ENCODE results near the gene LNP1.
"Not testable (repeated sequence)": the region's sequence is repeated elsewhere in the genome, so short reads cannot be mapped to it uniquely, and the experiment has no call there.

The LNP1 gene, protein sequence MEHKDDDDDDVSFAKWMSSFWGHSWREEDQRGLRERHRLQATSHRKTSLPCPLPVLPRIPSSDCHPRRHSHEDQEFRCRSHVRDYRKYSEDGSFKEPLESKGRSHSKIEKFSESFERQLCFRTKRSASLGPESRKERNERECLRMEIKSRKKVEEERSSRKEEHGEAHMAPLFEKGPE

DNA sequence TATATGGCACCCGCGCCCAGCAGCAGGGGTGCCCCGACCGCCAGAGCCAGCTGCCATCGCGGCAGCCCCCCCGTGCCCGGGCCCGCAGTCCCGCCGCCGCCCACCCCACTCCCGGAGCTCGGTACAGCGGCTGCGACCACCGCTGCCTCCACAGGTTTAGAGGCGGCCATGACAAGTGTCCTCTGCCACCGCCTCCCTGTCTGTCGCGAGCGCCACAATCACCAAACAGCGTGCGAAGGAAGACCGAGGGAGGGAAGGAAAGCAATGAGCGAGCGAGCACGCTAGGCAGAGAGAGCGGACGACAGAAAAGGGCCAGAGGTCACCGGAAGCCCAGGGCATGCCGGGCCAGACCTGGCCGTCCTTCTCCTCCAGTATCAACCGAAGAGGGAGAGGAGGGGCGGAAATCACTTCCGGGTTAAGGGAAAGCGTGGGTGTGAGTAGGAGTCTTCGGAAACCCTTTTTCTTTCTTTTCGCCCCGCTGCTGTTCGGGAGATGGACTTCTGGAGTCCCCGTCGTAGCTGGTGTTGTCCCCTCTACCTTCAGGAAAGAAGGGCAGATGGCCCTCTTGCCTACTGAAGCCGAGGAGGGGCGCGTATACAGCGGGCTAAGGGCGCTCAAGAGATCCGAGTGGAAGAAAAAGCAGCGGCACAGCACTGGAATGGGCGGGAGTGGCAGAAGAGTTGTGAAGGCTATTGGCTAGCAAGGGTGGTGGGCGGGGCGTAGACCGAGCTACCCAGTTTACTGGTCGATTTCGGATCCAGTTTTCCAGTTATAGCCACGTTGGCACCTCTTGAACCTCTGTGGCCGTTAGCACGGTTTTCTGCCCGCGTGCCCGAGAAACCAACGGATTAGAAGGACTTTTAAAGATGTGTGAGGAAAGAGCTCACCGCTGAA lies at the start of gene LNP1, which contains the start of gene TOMM70:
Gene LNP1, plus strand, starts transcription at position 760 of the 894 bp plus-strand sequence. CDS start 28,191 bp downstream, outside the sequence.
Gene TOMM70, minus strand, starts transcription at position 310 of the 894 bp plus-strand sequence. Its CDS starts 140 bp downstream, at position 170.
- peak; percentile 98 for DNase-seq

DNA sequence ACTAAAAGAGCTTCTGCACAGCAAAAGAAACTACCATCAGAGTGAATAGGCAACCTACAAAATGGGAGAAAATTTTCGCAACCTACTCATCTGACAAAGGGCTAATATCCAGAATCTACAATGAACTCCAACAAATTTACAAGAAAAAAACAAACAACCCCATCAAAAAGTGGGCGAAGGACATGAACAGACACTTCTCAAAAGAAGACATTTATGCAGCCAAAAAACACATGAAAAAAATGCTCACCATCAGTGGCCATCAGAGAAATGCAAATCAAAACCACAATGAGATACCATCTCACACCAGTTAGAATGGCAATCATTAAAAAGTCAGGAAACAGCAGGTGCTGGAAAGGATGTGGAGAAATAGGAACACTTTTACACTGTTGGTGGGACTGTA lies 49.6 kb upstream of the LNP1 start:
- not testable (repeated sequence) for DNase-seq

DNA sequence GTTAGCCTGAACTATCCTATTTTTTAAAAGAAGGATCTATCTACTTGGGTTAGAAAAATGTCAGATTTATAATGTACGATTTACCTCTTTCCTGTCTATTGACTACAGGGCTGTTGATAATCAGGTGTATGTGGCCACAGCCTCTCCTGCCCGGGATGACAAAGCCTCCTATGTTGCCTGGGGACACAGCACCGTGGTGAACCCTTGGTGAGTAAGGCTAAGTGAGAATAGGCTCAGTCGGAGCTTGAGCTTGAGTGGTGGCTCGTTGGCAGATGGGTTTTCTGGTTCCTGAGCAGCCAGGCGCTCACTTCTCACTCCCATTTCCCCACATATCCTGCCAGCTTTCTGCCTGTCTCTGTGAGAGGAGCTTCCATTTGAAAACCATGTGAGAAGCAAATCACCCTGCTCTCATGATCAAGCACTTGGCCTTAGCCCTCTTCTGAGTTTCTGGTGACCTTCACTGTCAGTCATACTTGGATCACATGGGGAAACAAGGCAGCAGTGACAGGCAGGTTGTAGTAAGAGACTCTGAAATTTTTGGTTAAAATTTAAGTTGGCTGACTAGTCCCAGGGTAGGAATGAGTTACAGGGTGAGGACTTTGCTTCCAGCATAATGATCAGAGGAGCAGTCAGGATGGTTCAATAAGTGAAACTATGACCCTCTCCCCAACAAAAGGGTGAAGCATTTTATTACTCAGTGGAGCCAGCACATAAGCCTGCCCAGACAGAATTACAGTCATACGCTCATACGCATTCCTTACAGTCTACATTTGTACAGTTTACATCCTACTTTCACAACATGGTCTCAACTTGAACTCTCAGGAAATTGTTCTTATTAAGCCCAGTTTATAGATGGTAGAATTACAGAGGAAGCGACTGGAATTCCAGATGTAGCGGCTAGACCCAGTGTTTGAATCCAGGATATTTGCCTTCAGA lies 48.8 kb upstream of the LNP1 start:
- DNase-seq, result no peak

DNA sequence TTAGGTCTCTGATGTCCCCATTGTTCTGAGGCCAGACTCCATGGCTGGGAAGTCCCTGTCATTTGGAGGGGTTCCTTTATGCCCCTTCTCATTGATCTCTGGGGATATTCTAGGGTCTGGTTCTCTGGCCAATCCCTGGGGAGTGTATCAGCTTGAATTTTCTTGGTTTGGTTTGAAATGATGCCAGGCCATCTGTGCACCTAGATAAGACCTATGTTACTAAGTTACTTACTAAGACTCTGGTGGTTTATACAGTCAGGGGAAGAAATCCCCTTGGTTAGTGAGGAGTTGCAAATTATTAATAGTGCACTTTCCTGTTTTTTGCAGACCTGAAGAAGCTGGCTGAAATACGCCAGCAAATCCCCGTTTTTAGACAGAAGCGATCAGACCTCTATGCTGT lies 46.5 kb upstream of the LNP1 start:
- DNase-seq, result no peak

DNA sequence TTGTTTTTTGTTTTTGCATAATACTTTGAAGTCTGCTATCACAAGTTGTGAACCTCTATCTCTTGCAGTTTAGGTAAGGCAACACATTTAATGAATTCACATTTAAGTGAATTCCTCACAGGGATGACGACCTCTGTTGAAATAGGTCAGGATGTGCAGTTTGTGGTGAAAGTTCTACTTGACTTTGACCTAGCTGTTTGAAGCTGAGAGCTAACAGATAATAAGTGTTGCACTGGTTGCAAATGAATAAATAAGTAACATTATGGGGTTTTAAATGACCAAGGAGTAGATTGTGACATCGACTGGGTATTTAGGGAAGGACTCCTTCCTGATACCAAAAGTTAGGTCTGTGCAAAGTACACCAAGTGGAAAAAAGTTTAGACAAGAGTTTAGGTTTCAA lies 42.9 kb upstream of the LNP1 start:
- no peak for DNase-seq

DNA sequence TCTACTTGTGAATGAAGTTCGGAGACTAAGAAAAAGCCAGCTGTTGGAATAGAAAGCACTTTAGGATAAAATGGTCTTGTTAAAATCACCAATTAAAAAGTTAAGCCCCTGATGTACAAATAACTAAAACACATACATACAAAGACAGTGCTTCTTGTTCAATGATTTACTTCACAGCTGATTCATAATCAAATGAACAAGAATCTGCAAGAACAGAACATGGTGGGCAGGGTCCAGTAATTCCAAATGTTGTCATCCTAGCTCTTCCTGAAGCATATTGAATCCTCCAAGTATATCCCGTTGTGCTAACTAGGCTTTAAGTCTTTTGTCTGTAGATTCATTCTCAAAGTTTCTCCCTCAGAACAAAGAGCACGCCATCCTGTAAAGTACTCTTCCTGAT lies 42.3 kb upstream of the LNP1 start:
- no peak for DNase-seq

DNA sequence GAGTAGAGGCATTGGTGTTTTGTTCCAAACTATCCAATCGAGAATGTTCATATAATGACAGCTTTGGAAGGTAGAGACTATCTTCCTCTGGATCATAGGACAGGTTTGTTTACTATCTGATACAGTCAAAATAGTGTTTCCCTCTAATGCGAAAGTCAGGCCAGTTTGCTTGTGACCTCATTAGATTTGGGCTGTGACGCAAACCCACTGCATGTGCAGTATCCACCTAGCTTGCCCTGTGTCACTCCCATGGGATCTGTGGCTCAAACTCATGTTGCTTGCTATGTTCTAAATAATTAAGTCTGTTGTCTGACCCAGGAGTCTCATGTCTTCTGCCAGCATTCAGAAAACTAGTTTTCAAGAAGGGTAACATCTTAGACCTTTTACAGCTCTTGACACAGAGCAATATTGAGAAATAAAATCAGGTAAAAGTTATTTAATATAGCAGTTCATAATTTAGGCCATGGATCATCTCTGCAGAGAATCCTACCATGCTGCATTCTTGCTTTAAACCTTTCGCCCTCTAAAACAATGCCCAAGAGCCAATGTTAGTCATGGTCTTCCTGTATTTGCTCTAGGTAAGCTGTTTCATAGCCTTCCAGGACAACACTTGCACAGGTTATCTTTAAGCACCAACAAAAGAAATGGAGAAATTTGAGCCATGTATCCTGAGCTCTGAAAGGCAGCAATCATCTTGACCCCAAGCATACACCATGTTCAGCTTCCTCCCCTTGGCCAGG lies 40.4 kb upstream of the LNP1 start:
- DNase-seq, result no peak

DNA sequence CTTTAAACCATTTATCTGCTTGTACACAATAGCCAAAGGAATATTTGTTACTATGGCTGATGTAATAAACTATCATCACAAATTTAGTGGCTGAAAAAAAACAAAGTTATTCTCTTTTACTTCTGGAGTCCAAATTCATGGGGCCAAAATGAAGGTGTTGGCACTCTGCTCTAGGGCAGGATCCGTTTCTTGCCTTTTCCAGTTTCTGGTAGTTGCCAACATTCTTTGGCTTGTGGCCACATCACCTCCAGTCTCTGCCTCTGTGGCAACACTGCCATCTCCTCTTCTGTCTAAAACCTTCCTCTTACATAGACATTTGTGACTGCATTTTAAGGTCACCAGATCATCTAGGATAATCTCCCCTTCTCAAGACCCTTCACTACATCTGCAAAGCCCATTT lies 39.4 kb upstream of the LNP1 start:
- no peak for DNase-seq

DNA sequence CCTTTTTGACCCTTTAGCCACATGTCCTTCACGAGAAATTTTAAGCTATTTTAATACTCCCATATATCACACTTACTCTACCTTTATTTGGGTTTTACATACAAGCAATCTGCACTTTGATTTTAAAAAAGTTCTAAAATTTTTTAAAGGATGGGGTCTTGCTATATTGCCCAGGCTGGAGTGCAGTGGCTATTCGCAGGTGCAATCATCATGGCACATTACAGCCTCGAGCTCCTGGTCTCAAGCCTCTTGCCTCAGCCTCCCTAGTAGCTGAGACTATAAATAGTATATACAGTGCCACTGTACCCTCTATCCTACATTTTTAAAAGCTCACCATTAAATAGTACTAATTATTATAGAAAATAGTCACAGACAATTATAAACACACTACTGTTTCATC lies 36.9 kb upstream of the LNP1 start:
- DNase-seq, result no peak

DNA sequence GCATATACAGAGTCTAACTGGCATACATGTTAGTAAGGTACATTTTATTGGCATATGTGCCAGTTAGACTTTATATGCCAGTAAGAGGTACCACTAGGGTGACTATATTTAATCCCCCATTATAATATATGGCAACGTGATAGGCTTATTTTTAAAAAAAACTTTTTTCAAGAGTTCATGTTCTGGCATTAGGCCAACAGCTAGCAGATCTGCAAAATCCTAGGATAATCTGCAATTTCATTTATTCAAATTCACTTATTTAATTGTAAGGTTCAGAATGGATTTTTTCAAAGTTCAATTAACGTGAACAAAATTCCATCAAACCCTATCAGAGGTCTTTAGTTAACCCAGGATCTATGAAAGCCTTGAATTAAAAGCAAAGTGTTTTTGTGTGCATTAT lies 34.9 kb upstream of the LNP1 start:
- DNase-seq, result no peak

DNA sequence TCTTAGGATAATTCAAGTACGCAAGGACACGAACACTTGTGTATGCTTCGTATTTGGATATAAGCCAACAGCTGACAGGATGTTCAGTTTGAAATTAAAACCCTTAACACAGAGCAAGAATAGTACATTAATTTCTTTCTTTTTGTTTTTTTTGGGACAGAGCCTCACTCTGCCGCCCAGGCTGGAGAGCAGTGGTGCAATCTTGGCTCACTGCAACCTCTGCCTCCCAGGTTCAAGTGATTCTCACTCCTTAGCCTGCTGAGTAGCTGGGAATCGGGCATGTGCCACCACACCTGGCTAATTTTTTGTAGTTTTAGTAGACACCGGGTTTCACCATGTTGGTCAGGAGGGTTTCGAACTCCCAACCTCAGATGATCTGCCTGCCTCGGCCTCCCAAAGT lies 32.9 kb upstream of the LNP1 start:
- no peak for DNase-seq

DNA sequence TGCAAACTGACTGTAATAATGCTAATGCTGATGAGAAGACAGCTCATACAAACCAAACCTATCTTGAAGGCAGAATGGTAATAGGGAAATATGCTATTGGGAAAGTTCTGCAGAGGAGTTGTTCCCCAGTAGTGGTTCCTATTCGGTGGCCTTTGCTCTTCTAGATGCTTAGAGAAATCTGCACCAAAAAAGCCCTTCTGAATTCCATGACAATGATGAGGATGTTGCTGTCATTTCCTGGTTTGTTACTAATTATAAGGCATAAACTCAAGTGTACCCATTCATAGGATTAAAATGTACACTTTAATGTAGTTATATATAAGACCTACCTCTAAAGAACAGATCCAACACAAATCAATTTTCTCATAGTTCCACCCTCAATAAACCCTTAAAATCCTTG lies 30.6 kb upstream of the LNP1 start:
- DNase-seq, result no peak

DNA sequence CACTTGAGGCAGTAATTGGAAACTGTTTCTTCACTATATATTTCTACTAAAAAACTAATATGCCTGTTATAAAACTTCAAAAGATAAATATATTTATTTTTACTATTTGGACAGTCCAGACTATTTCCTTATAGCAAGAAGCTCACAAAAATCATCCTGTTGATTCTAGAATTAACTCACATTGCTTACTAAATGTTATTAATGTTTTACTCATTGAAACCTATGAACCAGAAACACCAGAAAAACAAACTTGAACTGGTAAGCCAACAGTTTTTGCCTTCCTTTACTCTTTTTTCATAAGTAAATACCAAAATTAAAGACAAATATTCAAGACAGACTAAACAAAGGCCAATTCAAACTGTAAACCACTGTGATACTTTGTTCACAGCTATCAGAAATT lies 26.8 kb upstream of the LNP1 start:
- DNase-seq, result no peak

DNA sequence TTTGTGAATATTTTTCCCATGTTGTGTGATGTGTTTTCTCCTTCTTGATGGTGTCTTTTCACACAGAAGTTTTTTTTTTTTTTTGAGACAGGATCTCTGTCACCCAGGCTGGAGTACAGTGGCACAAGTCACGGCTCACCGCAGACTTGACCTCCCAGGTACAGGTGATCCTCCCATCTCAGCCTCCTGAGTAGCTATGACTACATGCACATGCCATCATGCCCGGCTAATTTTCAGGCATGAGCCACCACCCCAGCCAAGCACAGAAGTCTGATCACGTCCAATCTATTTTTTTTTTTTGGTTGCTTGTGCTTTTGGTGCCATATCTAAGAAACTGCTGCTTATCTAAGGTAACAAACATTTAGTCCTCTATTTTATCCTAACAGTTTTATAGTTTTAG lies 25.0 kb upstream of the LNP1 start:
- DNase-seq, result no peak

DNA sequence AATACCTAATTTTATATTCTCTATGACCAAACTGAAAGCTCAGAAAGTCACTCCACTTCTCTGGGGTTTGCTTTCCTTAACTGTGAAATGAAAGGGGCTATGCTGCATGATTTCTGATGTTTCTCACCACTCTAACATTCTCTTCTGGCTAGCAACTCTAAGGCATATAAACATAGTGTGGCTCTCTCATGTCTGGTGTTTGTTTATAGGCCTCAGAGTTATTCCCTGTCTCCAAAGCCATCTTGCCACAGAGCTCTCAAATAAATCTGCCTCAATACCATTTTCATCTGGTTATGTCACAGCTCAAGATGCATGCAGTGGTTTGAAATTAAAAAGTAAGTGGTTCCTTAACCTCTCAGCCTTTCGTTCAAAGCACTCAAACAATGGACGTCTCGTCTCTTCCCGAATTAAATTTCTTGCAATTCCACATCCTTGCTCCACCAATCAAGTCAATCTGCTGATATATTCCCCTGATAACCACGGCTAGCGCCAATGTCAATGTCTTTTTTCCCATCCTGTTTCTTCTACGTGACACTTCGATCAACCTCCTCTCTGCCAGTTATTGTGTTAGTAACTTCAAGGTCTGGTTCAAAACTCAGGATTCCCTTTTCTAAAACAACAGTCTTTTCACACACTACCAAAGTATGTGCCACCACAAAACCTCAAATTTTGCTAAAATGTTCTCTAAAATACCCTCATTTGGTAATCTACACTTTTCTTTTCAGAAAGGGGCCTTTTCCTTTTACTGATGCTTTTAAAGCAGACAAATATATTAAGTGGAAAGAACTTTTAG lies 16.4 kb upstream of the LNP1 start:
- DNase-seq, result no peak

DNA sequence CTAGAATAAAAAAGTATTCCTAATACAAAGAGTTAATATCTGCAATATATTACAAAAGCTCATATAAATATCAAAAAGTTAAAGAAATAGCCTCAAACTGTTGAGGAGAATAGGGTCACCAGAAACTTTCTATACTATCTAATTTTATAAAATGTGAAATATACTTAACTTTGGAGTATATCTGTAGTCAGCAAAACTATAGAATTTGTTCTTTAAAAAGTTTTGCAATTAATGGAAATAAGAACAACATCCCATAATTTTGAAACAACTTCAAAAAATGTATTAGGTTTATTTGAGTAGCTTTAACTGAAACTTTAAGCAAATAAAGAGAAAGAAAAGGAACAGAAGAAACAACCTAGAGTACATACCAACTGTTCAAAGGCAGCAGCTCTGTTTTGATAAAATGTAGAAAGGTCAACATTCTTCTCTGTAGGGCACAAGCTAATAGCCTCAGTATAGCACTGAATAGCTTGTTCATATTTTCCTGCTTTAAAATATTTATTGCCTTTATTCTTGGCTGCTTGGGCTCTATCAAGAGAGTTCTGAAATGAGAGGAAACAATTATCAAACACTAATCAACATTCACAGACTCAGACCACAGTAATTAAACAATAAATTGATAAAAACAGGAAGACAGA lies 14.8 kb upstream of the LNP1 start:
- no peak for DNase-seq

DNA sequence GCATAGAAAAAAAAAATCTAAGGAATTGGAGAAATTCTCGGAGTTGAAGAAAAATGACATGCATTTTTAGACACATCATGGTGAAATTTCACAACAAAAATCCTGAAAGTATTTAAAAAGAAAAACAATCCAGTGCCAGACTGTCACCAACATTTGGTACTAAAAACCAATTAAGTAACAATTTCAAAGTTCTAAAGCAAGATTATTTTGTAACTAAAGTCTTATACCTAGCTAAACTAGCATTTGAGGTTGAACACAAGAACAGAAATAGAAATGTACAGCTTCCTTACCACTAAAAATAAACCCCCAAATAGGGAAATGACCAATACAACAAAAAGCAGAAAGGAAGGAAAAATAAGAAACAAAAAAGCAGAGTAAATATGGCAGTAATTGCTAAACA lies 12.3 kb upstream of the LNP1 start:
- DNase-seq, result no peak

DNA sequence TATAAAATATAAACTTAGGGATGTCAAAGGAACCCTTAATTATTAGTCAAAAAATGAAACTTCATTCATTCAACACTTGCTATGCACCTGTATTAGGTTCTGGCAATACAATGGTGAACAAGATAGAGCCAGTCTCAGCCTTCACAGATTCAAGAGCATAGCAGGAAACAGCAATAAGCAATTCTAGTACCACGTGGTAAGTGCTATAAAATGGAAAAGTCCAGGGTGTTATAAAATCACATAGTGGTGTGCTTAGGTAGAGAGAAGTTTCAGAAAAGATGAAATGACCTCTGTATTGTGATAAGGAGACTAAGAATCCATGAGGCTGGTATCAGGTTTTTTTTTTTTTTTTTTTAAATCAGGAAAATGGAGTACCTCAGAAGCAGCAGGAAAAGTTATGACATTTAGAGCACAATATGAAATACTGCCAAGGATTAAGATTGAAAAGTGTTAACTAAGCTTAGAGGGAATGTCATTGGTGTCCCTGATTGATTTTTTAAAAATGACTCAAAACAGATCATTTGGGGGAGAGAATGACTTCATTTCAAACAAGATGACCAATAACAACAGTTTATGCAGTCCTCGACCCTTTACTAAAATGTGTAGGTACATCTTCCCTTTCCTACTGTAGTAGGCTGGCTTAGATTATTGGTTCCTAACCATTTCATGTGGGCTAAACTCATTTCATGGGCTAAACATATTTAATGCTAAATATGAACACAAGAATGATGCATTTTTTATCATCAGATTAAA lies 5.5 kb upstream of the LNP1 start:
- DNase-seq, result no peak

DNA sequence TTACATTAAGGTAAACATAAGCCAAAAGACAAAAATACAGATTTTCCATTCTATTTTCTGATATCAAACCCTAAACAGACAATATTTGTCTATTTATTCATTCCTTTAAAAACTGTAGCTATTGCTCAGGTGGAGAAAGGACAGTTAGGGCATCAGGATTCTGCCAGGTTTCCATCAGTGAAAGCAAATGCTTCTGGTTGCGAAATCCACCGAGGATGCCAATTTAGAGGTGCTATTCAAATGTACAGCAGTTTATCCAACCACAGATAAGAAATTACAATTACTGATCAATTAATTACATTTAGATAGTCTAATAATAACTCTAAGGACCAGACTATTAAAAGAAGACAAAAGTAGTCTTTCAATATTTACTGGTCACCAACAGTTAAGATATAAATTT lies 4.4 kb upstream of the LNP1 start:
- no peak for DNase-seq

DNA sequence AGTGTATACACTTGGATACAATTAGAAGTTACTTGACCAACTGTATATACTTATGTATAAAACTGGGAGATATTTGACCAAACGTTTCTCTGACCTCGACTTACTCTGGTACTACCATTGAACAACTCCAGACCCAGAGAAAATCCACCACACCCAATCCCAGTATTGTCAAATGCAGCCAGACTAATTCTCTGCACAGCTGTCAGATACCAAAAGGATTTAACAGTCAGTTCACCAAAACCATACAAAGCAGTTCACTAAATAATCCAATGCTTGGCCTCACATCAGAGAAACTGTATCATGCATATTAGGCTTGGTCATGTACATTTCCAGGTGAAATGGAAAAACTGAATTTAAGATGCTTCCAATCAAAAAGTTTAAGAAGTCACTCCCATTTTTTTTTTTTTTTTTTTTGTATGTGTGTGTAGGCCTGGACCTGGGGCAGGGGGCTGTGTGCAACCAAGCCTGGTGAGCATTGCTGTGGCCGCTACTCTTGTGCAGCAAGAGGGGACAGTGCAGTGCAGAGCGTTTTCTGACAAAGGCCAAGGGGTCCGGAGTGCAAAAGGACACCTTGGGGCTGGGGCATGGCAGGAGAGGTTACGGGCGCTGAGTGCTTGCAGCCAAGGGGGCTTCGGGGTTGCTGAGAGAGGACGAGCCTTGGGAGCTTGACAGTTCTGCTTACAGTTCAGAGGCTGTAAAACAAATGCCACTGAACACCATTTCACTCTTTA lies 1.8 kb upstream of the LNP1 start:
- DNase-seq, result no peak
